ENCODE data around the gene SCARB1. TPM values are rescaled to one million over a fixed set of nuclear protein-coding genes. Genes with fewer than 3 reads are reported as not detected.
A peak's percentile ranks its signal among the peaks of the same experiment; 100 is the strongest.

SCARB1 gene
- total and polyA plus RNA-seq, 9 of the 15 experiments (the other 6 are each of a cell fraction or from before 2014, with no cell fraction given), result 0.56 to 157 (median 52.8) TPM

- ATAC-seq (no peak), DNase-seq (ENCODE audit: extremely low read depth in 1 of 4, low spot score in 3 of 4) (no peak), FAIRE-seq (no peak)
- Histone ChIP-seq H3K27ac (ENCODE audit: extremely low read depth, low read depth, low read length) (no peak overlapping the region), H3K27me3 (ENCODE audit: control insufficient read depth in 2 of 2, insufficient read depth in 2 of 2, low read length in 2 of 2) (no peaks in the 10 kb centered on the region), H3K4me3 (no peak overlapping the region), H2AFZ (ENCODE audit: low read depth, low read length) (no peak overlapping the region), H3K9me3 (replicated peaks; ENCODE audit: control insufficient read depth, insufficient read depth, low read depth, low read length) (no peaks in the 10 kb centered on the region), H3K79me2 (ENCODE audit: control insufficient read depth, insufficient read depth, low read length) (no peaks in the 10 kb centered on the region), H3K9ac (ENCODE audit: insufficient read depth in 1 of 2, low read depth in 2 of 2, low read length in 2 of 2) (no peak overlapping the region), H3K4me1 (replicated peaks in 1 of 2; ENCODE audit: control insufficient read depth in 2 of 2, insufficient read depth in 2 of 2, low read length in 2 of 2) (peaks cover 12 to 14% of the 10 kb centered on the region in 2 experiments; a peak in 4 of 5 replicates), H3K36me3 (ENCODE audit: control insufficient read depth, insufficient read depth, low read length) (no peaks in the 10 kb centered on the region), H3K4me2 (ENCODE audit: insufficient read depth, low read length) (no peak overlapping the region), H4K20me1 (replicated peaks; ENCODE audit: control insufficient read depth, insufficient read depth, low read length) (no peaks in the 10 kb centered on the region), H3K9me1 (ENCODE audit: control insufficient read depth, insufficient read depth, low read length) (no peaks in the 10 kb centered on the region)
- intact Hi-C loops (cut with micrococcal nuclease), result no loop called here
- in situ Hi-C loops (cut with MboI), result no loop called here
- ChIA-PET POLR2A (interaction anchor here (4.1 kb wide), 1 partner anchor 7 kb away, joined by 32 read pairs; no protein-coding TSS in a partner anchor), CTCF (ENCODE audit: low intra/inter-chr PET ratio) (no interaction called here)
- TF ChIP-seq MCM7 (IDR thresholded peaks at IDR 0.05) (no peak), ZNF436 (CRISPR knock-in tag; IDR thresholded peaks at IDR 0.05) (no peak), ZNF121 (CRISPR knock-in tag; conservative IDR thresholded peaks at IDR 0.05) (no peak), ZZZ3 (IDR thresholded peaks at IDR 0.05) (no peak)
- BruUV-seq (replicated peaks), result no TSS peak
- 85% methylated on average over 6 of the region's 6 CpGs for WGBS (ENCODE audit: insufficient coverage, low coverage, missing lambda C conversion rate)
These were observed 39.3 kb upstream of the SCARB1 start for GRCh38 chr12:124902916-124903315.

DNA sequence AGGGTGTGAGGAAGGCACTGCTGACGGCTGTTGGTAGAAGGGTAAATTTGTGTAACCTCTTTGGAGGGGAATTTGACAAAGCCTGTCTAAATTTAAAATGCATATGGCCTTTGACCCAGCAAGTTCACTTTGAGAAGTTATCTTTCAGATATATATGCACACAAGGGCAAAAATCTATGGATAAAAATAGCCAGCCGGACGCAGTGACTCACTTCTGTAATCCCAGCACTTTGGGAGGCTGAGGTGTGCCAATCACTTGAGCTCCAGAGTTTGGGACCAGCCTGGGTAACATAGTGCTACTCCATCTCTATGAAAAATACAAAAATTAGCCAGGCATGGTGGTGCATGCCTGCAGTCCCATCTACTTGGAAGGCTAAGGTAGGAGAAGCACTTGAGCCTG lies 37.3 kb upstream of the SCARB1 start:
- Histone ChIP-seq H3K4me3 (no peak overlapping the region), H3K36me3 (ENCODE audit: control insufficient read depth, insufficient read depth, low read length) (no peaks in the 10 kb centered on the region), H4K20me1 (replicated peaks; ENCODE audit: control insufficient read depth, insufficient read depth, low read length) (no peaks in the 10 kb centered on the region), H3K79me2 (ENCODE audit: control insufficient read depth, insufficient read depth, low read length) (no peaks in the 10 kb centered on the region), H2AFZ (ENCODE audit: low read depth, low read length) (no peak overlapping the region), H3K4me1 (replicated peaks in 1 of 2; ENCODE audit: control insufficient read depth in 2 of 2, insufficient read depth in 2 of 2, low read length in 2 of 2) (peaks cover 6 to 14% of the 10 kb centered on the region in 2 experiments; a peak in 4 of 5 replicates), H3K27ac (ENCODE audit: extremely low read depth, low read depth, low read length) (no peak overlapping the region), H3K4me2 (ENCODE audit: insufficient read depth, low read length) (no peak overlapping the region), H3K9me3 (replicated peaks; ENCODE audit: control insufficient read depth, insufficient read depth, low read depth, low read length) (no peaks in the 10 kb centered on the region), H3K9me1 (ENCODE audit: control insufficient read depth, insufficient read depth, low read length) (no peaks in the 10 kb centered on the region), H3K27me3 (ENCODE audit: control insufficient read depth in 2 of 2, insufficient read depth in 2 of 2, low read length in 2 of 2) (no peaks in the 10 kb centered on the region), H3K9ac (ENCODE audit: insufficient read depth in 1 of 2, low read depth in 2 of 2, low read length in 2 of 2) (no peak overlapping the region)
- FAIRE-seq (no peak), ATAC-seq (no peak), DNase-seq (ENCODE audit: extremely low read depth in 1 of 4, low spot score in 3 of 4) (no peak)
- WGBS (ENCODE audit: insufficient coverage, low coverage, missing lambda C conversion rate), result 12% methylated on average over 3 of the region's 3 CpGs
- ChIA-PET POLR2A (interaction anchor here (0.6 to 4.1 kb wide), 3 partner anchors 9 to 202 kb away, joined by 3 to 32 read pairs (median 6); partner anchors contain the start of gene UBC), CTCF (ENCODE audit: low intra/inter-chr PET ratio) (no interaction called here)
- intact Hi-C loops (cut with micrococcal nuclease) (no loop called here), in situ Hi-C loops (cut with MboI) (no loop called here)
- BruUV-seq (replicated peaks), result no TSS peak
- peak; percentile 13; the same call in 1 of the 2 replicates for TF ChIP-seq TCF3 (CRISPR knock-in tag; IDR thresholded peaks at IDR 0.05)
- TF ChIP-seq SREBF1 (IDR thresholded peaks at IDR 0.05; ENCODE audit: borderline replicate concordance, low read depth, low read length), result no peak
- TF ChIP-seq JUND (IDR thresholded peaks at IDR 0.05; ENCODE audit: borderline replicate concordance, low read depth, low read length), result 0 out of 2 replicates have a peak, but pooled peaks have one; percentile 16
- no peak; the same call in 2 of the 3 replicates for TF ChIP-seq JUND (tag; IDR thresholded peaks at IDR 0.05; ENCODE audit: borderline replicate concordance, low read depth, low read length)
- no peak for TF ChIP-seq MAFG (tag; conservative IDR thresholded peaks at IDR 0.05)
- TF ChIP-seq FOSL1 (tag; conservative IDR thresholded peaks at IDR 0.05), result peak; percentile 30; the same call in 1 of the 2 replicates
- TF ChIP-seq, protein P1, sequence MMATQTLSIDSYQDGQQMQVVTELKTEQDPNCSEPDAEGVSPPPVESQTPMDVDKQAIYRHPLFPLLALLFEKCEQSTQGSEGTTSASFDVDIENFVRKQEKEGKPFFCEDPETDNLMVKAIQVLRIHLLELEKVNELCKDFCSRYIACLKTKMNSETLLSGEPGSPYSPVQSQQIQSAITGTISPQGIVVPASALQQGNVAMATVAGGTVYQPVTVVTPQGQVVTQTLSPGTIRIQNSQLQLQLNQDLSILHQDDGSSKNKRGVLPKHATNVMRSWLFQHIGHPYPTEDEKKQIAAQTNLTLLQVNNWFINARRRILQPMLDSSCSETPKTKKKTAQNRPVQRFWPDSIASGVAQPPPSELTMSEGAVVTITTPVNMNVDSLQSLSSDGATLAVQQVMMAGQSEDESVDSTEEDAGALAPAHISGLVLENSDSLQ (IDR thresholded peaks at IDR 0.05), result peak; percentile 58
- TF ChIP-seq MEF2D (tag; conservative IDR thresholded peaks at IDR 0.05; ENCODE audit: low read depth), result peak; percentile 80
- no peak for TF ChIP-seq NRF1 (conservative IDR thresholded peaks at IDR 0.05 in 1 of 2, IDR thresholded peaks at IDR 0.05 in 1 of 2)
- peak; percentile 35; the same call in 1 of the 2 replicates for TF ChIP-seq ARID1B (IDR thresholded peaks at IDR 0.05)
- TF ChIP-seq CBFA2T3 (IDR thresholded peaks at IDR 0.05), result peak; percentile 43; the same call in 1 of the 2 replicates
- TF ChIP-seq ETV5 (CRISPR knock-in tag; IDR thresholded peaks at IDR 0.05; ENCODE audit: low read depth), result peak; percentile 38; the same call in 1 of the 2 replicates
- peak; percentile 72; the same call in 1 of the 2 replicates for TF ChIP-seq MEF2A (IDR thresholded peaks at IDR 0.05; ENCODE audit: control insufficient read depth, low read depth, low read length)
